ENCODE results near the gene GREB1.

GREB1 gene, protein sequence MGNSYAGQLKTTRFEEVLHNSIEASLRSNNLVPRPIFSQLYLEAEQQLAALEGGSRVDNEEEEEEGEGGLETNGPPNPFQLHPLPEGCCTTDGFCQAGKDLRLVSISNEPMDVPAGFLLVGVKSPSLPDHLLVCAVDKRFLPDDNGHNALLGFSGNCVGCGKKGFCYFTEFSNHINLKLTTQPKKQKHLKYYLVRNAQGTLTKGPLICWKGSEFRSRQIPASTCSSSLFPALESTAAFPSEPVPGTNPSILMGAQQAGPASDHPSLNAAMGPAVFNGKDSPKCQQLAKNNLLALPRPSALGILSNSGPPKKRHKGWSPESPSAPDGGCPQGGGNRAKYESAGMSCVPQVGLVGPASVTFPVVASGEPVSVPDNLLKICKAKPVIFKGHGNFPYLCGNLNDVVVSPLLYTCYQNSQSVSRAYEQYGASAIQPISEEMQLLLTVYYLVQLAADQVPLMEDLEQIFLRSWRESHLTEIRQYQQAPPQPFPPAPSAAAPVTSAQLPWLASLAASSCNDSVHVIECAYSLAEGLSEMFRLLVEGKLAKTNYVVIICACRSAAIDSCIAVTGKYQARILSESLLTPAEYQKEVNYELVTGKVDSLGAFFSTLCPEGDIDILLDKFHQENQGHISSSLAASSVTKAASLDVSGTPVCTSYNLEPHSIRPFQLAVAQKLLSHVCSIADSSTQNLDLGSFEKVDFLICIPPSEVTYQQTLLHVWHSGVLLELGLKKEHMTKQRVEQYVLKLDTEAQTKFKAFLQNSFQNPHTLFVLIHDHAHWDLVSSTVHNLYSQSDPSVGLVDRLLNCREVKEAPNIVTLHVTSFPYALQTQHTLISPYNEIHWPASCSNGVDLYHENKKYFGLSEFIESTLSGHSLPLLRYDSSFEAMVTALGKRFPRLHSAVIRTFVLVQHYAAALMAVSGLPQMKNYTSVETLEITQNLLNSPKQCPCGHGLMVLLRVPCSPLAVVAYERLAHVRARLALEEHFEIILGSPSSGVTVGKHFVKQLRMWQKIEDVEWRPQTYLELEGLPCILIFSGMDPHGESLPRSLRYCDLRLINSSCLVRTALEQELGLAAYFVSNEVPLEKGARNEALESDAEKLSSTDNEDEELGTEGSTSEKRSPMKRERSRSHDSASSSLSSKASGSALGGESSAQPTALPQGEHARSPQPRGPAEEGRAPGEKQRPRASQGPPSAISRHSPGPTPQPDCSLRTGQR (N-terminal part only)

DNA sequence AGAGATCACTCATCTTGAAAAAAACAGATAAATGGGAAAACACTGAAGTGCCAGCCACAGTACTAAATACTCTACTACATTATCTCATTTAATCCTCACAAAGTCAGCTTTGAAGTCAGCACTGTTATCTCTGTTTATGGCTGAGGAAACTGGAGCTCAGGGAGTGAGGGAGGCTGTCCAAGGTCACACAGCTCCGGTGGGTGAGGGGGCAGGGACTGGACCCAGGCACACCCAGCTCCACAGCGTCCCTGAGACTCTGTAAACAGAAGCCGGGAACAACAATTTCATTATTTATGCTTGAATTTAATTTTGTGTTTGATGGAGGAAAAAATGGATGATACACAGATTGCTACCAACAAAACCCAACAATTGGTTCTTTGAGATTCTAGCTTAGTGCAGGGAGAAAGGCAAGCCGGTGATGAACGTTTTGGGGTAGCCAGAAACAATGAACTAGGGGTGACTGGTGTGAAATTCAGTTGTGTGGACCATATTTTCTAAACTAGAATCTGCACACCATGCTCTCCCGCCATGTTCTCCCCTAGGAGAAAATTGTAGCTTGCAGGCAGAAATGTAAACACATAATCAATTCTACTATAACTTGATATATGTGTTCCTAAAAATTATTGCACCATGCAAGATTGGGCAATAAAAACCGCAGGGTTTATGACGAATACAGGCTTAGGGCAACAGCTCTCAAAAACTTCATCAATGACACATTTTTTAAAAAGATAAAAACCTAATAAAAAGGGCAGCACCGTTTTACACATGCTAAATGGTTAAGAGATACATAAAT lies at the start of gene GREB1:
TSS of gene GREB1 (plus strand) at position 768 of the 793 bp plus-strand sequence. CDS start 22,570 bp downstream, outside the sequence.
- Histone ChIP-seq H3K4me1 (no peaks in the 10 kb centered on the region), H3K27ac (no peak within 1 kb of the TSS), H3K36me3 (no peaks in the 10 kb centered on the region), H3K27me3 (peaks cover 0 to 26% of the 10 kb centered on the region in 2 donors), H3K4me3 (no peak within 1 kb of the TSS), H3K9me3 (no peaks in the 10 kb centered on the region)
- no peak for DNase-seq
- intact Hi-C loops (cut with DNase I; ENCODE audit: low total_unique reads) = no loop called here
- TF ChIP-seq CTCF (IDR thresholded peaks at IDR 0.05) = no peak

DNA sequence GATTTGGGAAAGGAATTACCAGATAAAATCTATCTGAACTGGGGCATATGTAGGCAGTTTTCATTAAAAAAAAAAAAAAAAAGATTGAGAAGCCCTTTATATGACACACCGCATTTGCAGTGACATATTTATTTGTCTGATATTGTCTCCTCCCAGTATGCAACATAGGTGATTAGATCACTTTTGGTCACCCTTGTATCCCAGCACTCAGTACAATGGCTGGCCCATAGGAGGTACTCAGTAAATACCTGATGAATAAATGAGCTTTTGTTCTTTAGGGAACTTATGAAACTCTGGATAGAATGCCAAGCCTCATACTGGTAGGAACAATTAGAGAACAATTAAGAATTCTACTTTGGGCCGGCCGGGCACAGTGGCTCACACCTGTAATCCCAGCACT lies 45.0 kb upstream of the GREB1 start:
- no peak for DNase-seq
- intact Hi-C loops (cut with DNase I; ENCODE audit: low total_unique reads) = no loop called here
- Histone ChIP-seq H3K36me3 (no peaks in the 10 kb centered on the region), H3K4me3 (no peak overlapping the region), H3K27me3 (peaks cover 0 to 34% of the 10 kb centered on the region in 2 donors), H3K9me3 (no peaks in the 10 kb centered on the region), H3K27ac (no peak overlapping the region), H3K4me1 (peaks cover 0 to 4% (median 0%) of the 10 kb centered on the region in 4 donors)
- no peak for TF ChIP-seq CTCF (IDR thresholded peaks at IDR 0.05)

GRCh38 chr2:11490194-11490593 lies 43.7 kb upstream of the GREB1 start:
- no peak overlapping the region for H3K4me3 ChIP-seq
- intact Hi-C loops (cut with DNase I; ENCODE audit: low total_unique reads) = no loop called here
- DNase-seq = no peak
- peaks cover 0 to 31% of the 10 kb centered on the region in 2 donors for H3K27me3 ChIP-seq
- no peaks in the 10 kb centered on the region for H3K36me3 ChIP-seq
- TF ChIP-seq CTCF (IDR thresholded peaks at IDR 0.05) = no peak
- H3K27ac ChIP-seq = no peak overlapping the region
- peaks cover 0 to 4% (median 0%) of the 10 kb centered on the region in 4 donors for H3K4me1 ChIP-seq
- H3K9me3 ChIP-seq = no peaks in the 10 kb centered on the region

GRCh38 chr2:11491348-11491933 lies 42.4 kb upstream of the GREB1 start:
- no peak for TF ChIP-seq CTCF (IDR thresholded peaks at IDR 0.05)
- Histone ChIP-seq H3K9me3 (no peaks in the 10 kb centered on the region), H3K36me3 (no peaks in the 10 kb centered on the region), H3K4me1 (peaks cover 0 to 4% (median 0%) of the 10 kb centered on the region in 4 donors), H3K4me3 (no peak overlapping the region), H3K27ac (no peak overlapping the region), H3K27me3 (peaks cover 0 to 25% of the 10 kb centered on the region in 2 donors)
- DNase-seq = no peak
- intact Hi-C loops (cut with DNase I; ENCODE audit: low total_unique reads) = no loop called here
